HL-60 (cell line): ENCODE data around the gene DENND6B.

Experiments used
- DNase-seq, 2 experiments: peaks; one replicate each; pipeline ENCODE4 v3.0.0-alpha.2; 2010 to 2020; ENCODE audit warnings: low read depth in 1 of 2, low spot score in 1 of 2
- H3K27ac ChIP-seq: fragments of 250-450 bp; sonication (Bioruptor Pico); replicated peaks from 2 replicates; pipeline ENCODE4 v1.5.1; 2020; ENCODE audit warnings: mild to moderate bottlenecking, moderate library complexity
- H3K27me3 ChIP-seq: fragments of 250-450 bp; sonication (Bioruptor Pico); 2 replicates; pipeline ENCODE4 v1.5.1; 2021; ENCODE audit warnings: mild to moderate bottlenecking, moderate library complexity; ENCODE audit not compliant: insufficient read depth, poor library complexity, severe bottlenecking
- H3K4me3 ChIP-seq: replicated peaks from 2 replicates; pipeline ENCODE4 v1.5.1; 2011; ENCODE audit warnings: mild to moderate bottlenecking, control low read depth, low read length; ENCODE audit not compliant: insufficient read depth
- CTCF ChIP-seq: IDR thresholded peaks from one replicate; pipeline ENCODE4 v1.5.1; 2011; ENCODE audit warnings: low read length, control low read depth, inconsistent platforms; ENCODE audit not compliant: insufficient read depth
- GABPA ChIP-seq: IDR thresholded peaks from 2 replicates; pipeline ENCODE4 v1.6.1; 2012; ENCODE audit warnings: low read depth
- POLR2AphosphoS5 ChIP-seq: IDR thresholded peaks from 2 replicates; pipeline ENCODE4 v1.6.1; 2012; ENCODE audit warnings: low read depth
- REST ChIP-seq: IDR thresholded peaks from 2 replicates; pipeline ENCODE4 v1.6.1; 2012; ENCODE audit warnings: low read depth; ENCODE audit not compliant: insufficient replicate concordance
- SPI1 ChIP-seq: IDR thresholded peaks from 2 replicates; pipeline ENCODE4 v1.6.1; 2012; ENCODE audit warnings: low read depth, mild to moderate bottlenecking, borderline replicate concordance

DENND6B gene

DNA sequence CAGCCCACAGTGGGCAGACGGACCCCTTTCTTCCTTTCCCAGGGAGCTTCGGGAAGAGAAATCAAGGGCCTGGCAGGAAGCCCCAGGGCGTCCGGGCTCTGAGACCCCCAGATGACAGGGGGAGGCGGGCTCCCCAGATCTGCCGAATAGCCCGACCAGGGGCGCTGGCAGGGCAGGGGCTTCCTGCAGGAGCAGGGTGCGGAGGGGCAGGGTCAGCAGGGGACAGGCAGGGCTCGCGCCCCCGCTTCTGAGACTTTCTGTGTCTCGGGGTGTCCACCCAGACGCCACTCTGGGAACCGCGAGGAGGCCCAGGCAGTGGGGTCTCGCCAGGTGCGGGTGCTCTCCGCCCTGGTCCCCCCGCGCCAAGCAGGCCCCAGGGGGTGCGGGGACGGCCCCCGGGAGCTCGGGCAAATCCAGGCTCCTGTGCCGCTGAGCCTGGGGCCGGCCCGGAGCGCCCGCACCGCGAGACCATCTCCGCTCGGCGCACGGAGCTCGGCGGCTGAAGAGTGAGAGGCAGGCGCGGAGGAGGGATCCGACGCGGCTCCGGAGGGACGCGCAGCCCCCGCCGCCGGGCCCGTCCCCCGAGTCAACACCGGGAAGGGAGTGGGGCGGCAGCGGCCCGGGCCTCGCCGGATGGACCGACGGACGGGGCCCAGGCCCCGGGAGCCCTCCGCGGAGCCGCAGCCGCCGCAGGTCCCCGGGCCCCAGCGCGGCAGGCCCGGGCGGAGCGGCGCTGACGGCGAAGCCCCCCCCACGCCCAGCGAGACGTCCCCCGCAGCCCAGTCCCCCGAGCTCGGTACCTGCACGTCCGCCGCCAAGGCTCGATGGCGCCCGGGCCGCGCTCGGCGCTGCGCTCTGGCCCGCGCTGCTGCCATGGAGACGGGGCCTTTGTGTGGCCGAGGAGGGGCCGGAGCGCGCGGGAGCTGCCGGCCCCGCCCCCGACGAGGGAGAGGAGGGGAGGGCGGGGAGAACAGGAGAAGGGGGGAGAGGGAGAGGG lies 19.8 kb downstream of the DENND6B start, which contains the start of gene PLXNB2:
PLXNB2 (minus strand) TSS at position 894 of the 997 bp plus-strand sequence. CDS start 17,062 bp downstream, outside the sequence.
- Histone ChIP-seq H3K27ac (peak within 1 kb of the TSS; percentile 61), H3K27me3 (no peaks in the 10 kb centered on the region), H3K4me3 (peak within 1 kb of the TSS; percentile 75)
- TF ChIP-seq GABPA (no peak), REST (no peak), POLR2AphosphoS5 (no peak), SPI1 (no peak)
- peak; percentile 62 to 85 for DNase-seq

GRCh38 chr22:50305923-50306566 lies 20.8 kb downstream of the DENND6B start:
- peak; percentile 53 to 88 for DNase-seq

More at GRCh38 chr22:50305923-50306566, 20.8 kb downstream of the DENND6B start:
- H3K27me3 ChIP-seq = no peaks in the 10 kb centered on the region
- no peak for TF ChIP-seq GABPA
- TF ChIP-seq REST = no peak
- TF ChIP-seq CTCF = no peak
- no peak for TF ChIP-seq POLR2AphosphoS5
- TF ChIP-seq SPI1 = no peak
- H3K4me3 ChIP-seq = peak overlapping the region; percentile 75
- H3K27ac ChIP-seq = peak overlapping the region; percentile 61
